Measurements from ENCODE around the gene HS6ST2.

The HS6ST2 gene

DNA sequence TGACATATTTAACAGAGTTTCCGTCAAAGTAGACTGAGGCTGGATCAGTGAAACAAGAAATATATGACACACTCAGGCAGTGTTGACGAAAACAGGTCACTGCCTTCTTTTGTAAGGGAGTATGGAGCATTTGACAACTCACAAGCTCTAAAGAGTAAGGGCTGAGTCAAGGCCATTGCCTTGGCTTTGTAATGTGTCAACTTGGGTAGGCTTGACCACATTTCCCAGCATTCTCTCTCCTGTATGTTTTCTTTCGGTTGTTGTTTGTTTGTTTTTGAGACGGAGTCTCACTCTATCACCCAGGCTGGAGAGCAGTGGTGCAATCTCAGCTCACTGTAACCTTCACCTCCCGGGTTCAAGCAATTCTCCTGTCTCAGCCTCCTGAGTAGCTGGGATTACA is 344.6 kb downstream of the HS6ST2 start:
- Histone ChIP-seq H3K36me3 (ENCODE audit: control insufficient read depth in 2 of 2, insufficient read depth in 1 of 2, low read length in 2 of 2) (no peaks in the 10 kb centered on the region), H3K27ac (ENCODE audit: extremely low read depth, low read depth, low read length) (no peak overlapping the region), H3K9me3 (ENCODE audit: control insufficient read depth, insufficient read depth, low read depth, low read length) (no peaks in the 10 kb centered on the region), H3K4me3 (ENCODE audit: low read depth, low read length) (no peak overlapping the region), H3K4me1 (ENCODE audit: control insufficient read depth, insufficient read depth, low read length) (no peaks in the 10 kb centered on the region)
- TF ChIP-seq, protein P1, sequence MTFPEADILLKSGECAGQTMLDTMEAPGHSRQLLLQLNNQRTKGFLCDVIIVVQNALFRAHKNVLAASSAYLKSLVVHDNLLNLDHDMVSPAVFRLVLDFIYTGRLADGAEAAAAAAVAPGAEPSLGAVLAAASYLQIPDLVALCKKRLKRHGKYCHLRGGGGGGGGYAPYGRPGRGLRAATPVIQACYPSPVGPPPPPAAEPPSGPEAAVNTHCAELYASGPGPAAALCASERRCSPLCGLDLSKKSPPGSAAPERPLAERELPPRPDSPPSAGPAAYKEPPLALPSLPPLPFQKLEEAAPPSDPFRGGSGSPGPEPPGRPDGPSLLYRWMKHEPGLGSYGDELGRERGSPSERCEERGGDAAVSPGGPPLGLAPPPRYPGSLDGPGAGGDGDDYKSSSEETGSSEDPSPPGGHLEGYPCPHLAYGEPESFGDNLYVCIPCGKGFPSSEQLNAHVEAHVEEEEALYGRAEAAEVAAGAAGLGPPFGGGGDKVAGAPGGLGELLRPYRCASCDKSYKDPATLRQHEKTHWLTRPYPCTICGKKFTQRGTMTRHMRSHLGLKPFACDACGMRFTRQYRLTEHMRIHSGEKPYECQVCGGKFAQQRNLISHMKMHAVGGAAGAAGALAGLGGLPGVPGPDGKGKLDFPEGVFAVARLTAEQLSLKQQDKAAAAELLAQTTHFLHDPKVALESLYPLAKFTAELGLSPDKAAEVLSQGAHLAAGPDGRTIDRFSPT (tag by site-specific recombination; IDR thresholded peaks at IDR 0.05) = no peak
- TF ChIP-seq ZBTB8A (tag by site-specific recombination; IDR thresholded peaks at IDR 0.05) (no peak), ZNF585B (tag by site-specific recombination; IDR thresholded peaks at IDR 0.05) (no peak), HOXA7 (CRISPR knock-in tag; IDR thresholded peaks at IDR 0.05; ENCODE audit: borderline replicate concordance) (no peak), ZFP37 (tag by site-specific recombination; IDR thresholded peaks at IDR 0.05) (no peak), ZNF76 (tag by site-specific recombination; IDR thresholded peaks at IDR 0.05; ENCODE audit: borderline replicate concordance, low read depth) (no peak), ZNF621 (tag by site-specific recombination; IDR thresholded peaks at IDR 0.05) (no peak), ZNF530 (tag by site-specific recombination; IDR thresholded peaks at IDR 0.05; ENCODE audit: low read depth) (no peak), ZNF610 (tag by site-specific recombination; IDR thresholded peaks at IDR 0.05; ENCODE audit: borderline replicate concordance) (no peak), PRDM1 (tag by site-specific recombination; IDR thresholded peaks at IDR 0.05) (no peak), ZNF112 (tag by site-specific recombination; IDR thresholded peaks at IDR 0.05) (no peak)
- ChIA-PET POLR2A (no interaction called here), CTCF (interaction anchor here (0.6 to 3.8 kb wide), 28 partner anchors 9 to 944 kb away, joined by 3 to 58 read pairs (median 4); partner anchors contain the start of gene RAP2C)

DNA sequence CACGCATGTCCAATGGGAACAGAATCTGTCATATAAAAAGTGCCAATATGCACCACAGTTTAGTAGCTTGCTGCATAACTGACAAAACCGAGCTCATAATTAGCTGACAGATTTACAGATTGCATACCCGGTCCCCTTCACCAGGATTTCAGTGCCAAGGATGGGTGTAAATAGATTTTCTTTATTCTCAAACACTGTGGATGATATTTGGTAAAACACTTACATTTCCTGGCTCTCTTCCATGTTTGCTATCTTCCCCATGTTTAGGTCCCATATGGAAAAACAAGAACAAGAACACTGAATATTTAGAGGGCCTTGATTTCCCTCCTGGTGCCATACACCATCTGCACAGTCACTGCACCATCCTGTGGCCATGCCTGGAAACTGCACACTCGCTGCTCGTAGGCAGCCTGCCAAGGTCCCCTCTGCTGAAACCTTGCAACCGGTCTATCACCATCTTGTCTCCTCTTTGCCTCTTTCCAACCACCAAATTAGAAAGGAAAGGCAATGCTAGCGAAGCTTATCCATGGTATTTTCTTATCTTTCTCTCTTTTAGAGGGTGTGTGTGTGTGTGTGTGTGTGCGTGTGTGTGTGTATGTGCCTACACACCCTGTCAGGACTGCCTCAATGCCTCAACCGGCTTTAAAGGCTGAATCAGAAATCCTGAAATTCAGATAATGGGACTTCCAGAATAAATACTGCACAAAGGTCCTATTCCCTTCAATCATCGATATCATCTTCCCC is 345.4 kb downstream of the HS6ST2 start:
- no peaks in the 10 kb centered on the region for H3K4me1 ChIP-seq (ENCODE audit: control insufficient read depth, insufficient read depth, low read length)
- no peaks in the 10 kb centered on the region for H3K36me3 ChIP-seq (ENCODE audit: control insufficient read depth in 2 of 2, insufficient read depth in 1 of 2, low read length in 2 of 2)
- H3K9me3 ChIP-seq (ENCODE audit: control insufficient read depth, insufficient read depth, low read depth, low read length) = no peaks in the 10 kb centered on the region
- ChIA-PET POLR2A (no interaction called here), CTCF (interaction anchor here (0.5 to 3.8 kb wide), 30 partner anchors 9 to 943 kb away, joined by 3 to 58 read pairs (median 4); partner anchors contain the start of gene RAP2C)
- TF ChIP-seq ZNF157 (tag by site-specific recombination; IDR thresholded peaks at IDR 0.05) = peak; percentile 56
- peak; percentile 84 for TF ChIP-seq ZNF654 (tag by site-specific recombination; IDR thresholded peaks at IDR 0.05; ENCODE audit: low read depth)
- no peak for TF ChIP-seq KLF7 (tag by site-specific recombination; IDR thresholded peaks at IDR 0.05; ENCODE audit: borderline replicate concordance)
- TF ChIP-seq ZSCAN4 (tag by site-specific recombination; IDR thresholded peaks at IDR 0.05) = peak; percentile 97
- TF ChIP-seq ZNF776 (tag by site-specific recombination; IDR thresholded peaks at IDR 0.05; ENCODE audit: borderline replicate concordance) = no peak
- peak; percentile 68 for TF ChIP-seq CTCF (tag by site-specific recombination; IDR thresholded peaks at IDR 0.05)
- 0 out of 2 replicates have a peak, but pooled peaks have one; percentile 21 for TF ChIP-seq ZNF2 (tag by site-specific recombination; IDR thresholded peaks at IDR 0.05)
- no peak overlapping the region for H3K4me3 ChIP-seq (ENCODE audit: low read depth, low read length)
- H3K27ac ChIP-seq (ENCODE audit: extremely low read depth, low read depth, low read length) = no peak overlapping the region
